Hepatocyte (in vitro differentiated cells): ENCODE data around the gene PPIF. TPM values are rescaled to one million over a fixed set of nuclear protein-coding genes. Genes with fewer than 3 reads are reported as not detected.

Experiments used
- DNase-seq: peaks from one replicate; pipeline ENCODE4 v3.0.0-alpha.2; 2016; ENCODE audit warnings: low spot score
- H2AFZ ChIP-seq: fragments of 200-600 bp; sonication (generic); 2 replicates; pipeline ENCODE4 v1.6.0; 2016; ENCODE audit warnings: antibody characterized with exemption, mild to moderate bottlenecking
- H3K27ac ChIP-seq: fragments of 200-600 bp; sonication (generic); 2 replicates; pipeline ENCODE4 v1.5.1; 2016; ENCODE audit warnings: mild to moderate bottlenecking
- H3K27me3 ChIP-seq: fragments of 200-600 bp; sonication (generic); 2 replicates; pipeline ENCODE4 v1.6.1; 2016
- H3K36me3 ChIP-seq: fragments of 200-600 bp; sonication (generic); replicated peaks from 2 replicates; pipeline ENCODE4 v1.5.1; 2016; ENCODE audit warnings: low read depth; ENCODE audit not compliant: insufficient read depth
- H3K4me1 ChIP-seq: fragments of 200-600 bp; sonication (generic); 2 replicates; pipeline ENCODE4 v1.5.1; 2016; ENCODE audit warnings: mild to moderate bottlenecking, moderate library complexity; ENCODE audit not compliant: insufficient read depth
- H3K4me2 ChIP-seq: fragments of 200-600 bp; sonication (generic); 2 replicates; pipeline ENCODE4 v1.6.0; 2016
- H3K4me3 ChIP-seq: fragments of 200-600 bp; sonication (generic); 2 replicates; pipeline ENCODE4 v1.5.1; 2016; ENCODE audit warnings: mild to moderate bottlenecking
- H3K79me2 ChIP-seq: fragments of 200-600 bp; sonication (generic); 2 replicates; pipeline ENCODE4 v1.6.0; 2017; ENCODE audit warnings: mild to moderate bottlenecking
- H3K9me2 ChIP-seq: fragments of 200-600 bp; sonication (generic); replicated peaks from 2 replicates; pipeline ENCODE4 v1.6.0; 2017; ENCODE audit warnings: mild to moderate bottlenecking; ENCODE audit not compliant: insufficient read depth
- H3K9me3 ChIP-seq: fragments of 200-600 bp; sonication (generic); 2 replicates; pipeline ENCODE4 v1.5.1; 2016; ENCODE audit warnings: low read depth, mild to moderate bottlenecking
- H4K20me1 ChIP-seq: fragments of 200-600 bp; sonication (generic); 2 replicates; pipeline ENCODE4 v1.6.0; 2016; ENCODE audit warnings: mild to moderate bottlenecking; ENCODE audit not compliant: insufficient read depth, poor library complexity, severe bottlenecking
- EZH2 ChIP-seq: fragments of 200-600 bp; sonication (generic); IDR thresholded peaks from 2 replicates; pipeline ENCODE4 v1.6.1; 2016; ENCODE audit warnings: antibody characterized with exemption, mild to moderate bottlenecking, borderline replicate concordance
- EZH2phosphoT487 ChIP-seq: fragments of 200-600 bp; sonication (generic); IDR thresholded peaks from one replicate; pipeline ENCODE4 v1.6.1; 2018; ENCODE audit warnings: antibody characterized with exemption, mild to moderate bottlenecking, low read depth, moderate library complexity; ENCODE audit not compliant: unreplicated experiment, severe bottlenecking
- WGBS: methylation state at CpG from one replicate; pipeline ENCODE4 v1.1.6; 2016; ENCODE audit warnings: low lambda C conversion rate; ENCODE audit errors: missing lambda C conversion rate; 5-methylcytosine and 5-hydroxymethylcytosine counted together
- polyA plus RNA-seq: library from polyadenylated mRNA; unstranded; fragments of >200 nt; fragmentation: Nextera tagmentation; extraction: Ambion mirVana; gene quantifications from 2 replicates; pipeline ENCODE4 v1.2.1, GENCODE V29; 2016
- total RNA-seq: library from RNA; depleted of rRNA; stranded (reverse); fragments of >200 nt; gene quantifications from 2 replicates; pipeline ENCODE4 v1.2.3, GENCODE V29; 2014
- TF ChIP-seq, protein P1 (sequence below): fragments of 200-600 bp; sonication (generic); IDR thresholded peaks from 2 replicates; pipeline ENCODE4 v1.5.1; 2016; ENCODE audit warnings: antibody characterized with exemption, mild to moderate bottlenecking; ENCODE audit not compliant: poor library complexity

PPIF gene
- total and polyA plus RNA-seq, 2 experiments from 2014 or later = 70.3 to 79.4 TPM

DNA sequence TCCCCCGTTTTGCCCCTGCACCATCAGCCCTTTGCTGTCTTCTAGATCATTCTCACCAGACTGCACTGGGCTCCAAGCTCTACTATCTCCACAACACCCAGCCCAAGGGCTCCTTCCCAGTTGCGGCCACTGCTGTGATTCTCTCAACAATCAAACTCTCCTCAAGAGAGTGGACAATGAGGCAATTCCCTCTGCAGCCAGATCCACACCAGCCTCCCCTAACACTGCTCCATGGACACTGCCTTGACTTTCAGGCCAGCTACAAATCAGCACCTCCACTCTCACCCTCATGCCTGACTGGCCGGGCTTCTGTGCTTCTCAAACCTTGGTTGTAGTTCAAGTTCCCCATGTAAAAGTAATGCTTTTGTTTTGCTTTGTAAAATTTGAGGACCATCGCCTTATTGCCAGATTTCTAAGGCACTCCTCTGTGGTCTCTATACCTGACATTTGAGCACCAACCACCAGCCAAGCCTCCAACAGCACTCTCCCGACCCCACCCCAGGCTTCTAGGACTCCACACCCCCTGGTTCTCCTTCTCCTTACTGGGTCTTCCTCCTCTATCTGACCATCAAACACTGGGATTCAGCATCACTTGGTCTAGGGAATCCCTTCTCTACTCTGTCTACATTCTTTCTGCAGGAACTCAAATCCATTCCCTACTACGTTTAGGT, 45.4 kb downstream of the PPIF start:
- no peak overlapping the region for H3K4me2 ChIP-seq
- no peaks in the 10 kb centered on the region for H3K36me3 ChIP-seq
- 88% methylated on average over 6 of the region's 6 CpGs for WGBS
- DNase-seq = no peak
- H3K4me3 ChIP-seq = no peak overlapping the region
- TF ChIP-seq, protein P1, sequence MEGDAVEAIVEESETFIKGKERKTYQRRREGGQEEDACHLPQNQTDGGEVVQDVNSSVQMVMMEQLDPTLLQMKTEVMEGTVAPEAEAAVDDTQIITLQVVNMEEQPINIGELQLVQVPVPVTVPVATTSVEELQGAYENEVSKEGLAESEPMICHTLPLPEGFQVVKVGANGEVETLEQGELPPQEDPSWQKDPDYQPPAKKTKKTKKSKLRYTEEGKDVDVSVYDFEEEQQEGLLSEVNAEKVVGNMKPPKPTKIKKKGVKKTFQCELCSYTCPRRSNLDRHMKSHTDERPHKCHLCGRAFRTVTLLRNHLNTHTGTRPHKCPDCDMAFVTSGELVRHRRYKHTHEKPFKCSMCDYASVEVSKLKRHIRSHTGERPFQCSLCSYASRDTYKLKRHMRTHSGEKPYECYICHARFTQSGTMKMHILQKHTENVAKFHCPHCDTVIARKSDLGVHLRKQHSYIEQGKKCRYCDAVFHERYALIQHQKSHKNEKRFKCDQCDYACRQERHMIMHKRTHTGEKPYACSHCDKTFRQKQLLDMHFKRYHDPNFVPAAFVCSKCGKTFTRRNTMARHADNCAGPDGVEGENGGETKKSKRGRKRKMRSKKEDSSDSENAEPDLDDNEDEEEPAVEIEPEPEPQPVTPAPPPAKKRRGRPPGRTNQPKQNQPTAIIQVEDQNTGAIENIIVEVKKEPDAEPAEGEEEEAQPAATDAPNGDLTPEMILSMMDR = no peak
- TF ChIP-seq EZH2 = no peak
- TF ChIP-seq EZH2phosphoT487 = no peak
- H3K9me3 ChIP-seq = no peaks in the 10 kb centered on the region
- peaks cover 15% of the 10 kb centered on the region for H3K79me2 ChIP-seq
- no peaks in the 10 kb centered on the region for H4K20me1 ChIP-seq
- H3K27me3 ChIP-seq = no peaks in the 10 kb centered on the region
- H3K27ac ChIP-seq = no peak overlapping the region
- H3K4me1 ChIP-seq = peaks cover 11% of the 10 kb centered on the region
- H2AFZ ChIP-seq = no peak overlapping the region
- no peaks in the 10 kb centered on the region for H3K9me2 ChIP-seq

DNA sequence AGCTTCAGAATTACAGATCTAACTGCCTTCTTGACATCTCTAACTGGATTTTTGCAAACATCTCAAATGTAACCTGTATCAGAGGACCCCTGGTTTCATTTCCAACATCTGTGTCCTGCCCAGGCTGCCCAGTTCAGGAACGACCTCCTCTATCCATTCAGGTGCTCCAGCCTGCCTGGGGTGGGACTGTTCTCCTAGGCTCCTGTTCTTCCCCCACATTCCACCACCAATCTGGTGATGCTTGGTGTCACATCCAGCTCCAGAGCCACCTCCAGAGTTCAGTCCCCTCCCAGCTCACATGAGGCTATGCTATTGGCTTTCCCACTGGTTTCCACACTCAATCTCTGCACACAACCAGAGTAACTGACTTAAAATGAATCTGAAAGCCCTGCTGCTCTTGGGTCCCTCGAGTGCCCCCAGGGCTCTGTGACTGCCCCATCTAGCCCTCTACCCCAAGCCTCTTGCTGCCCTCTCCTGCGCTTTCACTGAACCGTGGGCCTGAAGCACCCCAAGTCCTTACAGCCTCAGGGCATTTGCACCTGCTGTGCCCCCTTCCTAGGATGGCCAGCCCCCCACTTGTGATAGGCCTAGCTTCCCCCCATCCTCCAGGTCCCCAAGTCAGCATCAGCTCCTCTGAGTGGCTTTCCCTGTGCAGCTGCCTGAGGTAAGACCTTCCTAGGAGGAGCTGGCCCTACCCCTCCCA, 46.1 kb downstream of the PPIF start:
- Histone ChIP-seq H3K36me3 (no peaks in the 10 kb centered on the region), H3K79me2 (peaks cover 17% of the 10 kb centered on the region), H3K27me3 (no peaks in the 10 kb centered on the region), H3K4me2 (no peak overlapping the region), H3K4me3 (no peak overlapping the region), H3K27ac (no peak overlapping the region), H3K9me3 (no peaks in the 10 kb centered on the region), H3K9me2 (no peaks in the 10 kb centered on the region), H4K20me1 (no peaks in the 10 kb centered on the region), H3K4me1 (peaks cover 18% of the 10 kb centered on the region), H2AFZ (no peak overlapping the region)
- DNase-seq = no peak
- TF ChIP-seq EZH2 = no peak
- TF ChIP-seq, protein P1 = no peak
- TF ChIP-seq EZH2phosphoT487 = no peak
- 97% methylated on average over 4 of the region's 4 CpGs for WGBS

DNA sequence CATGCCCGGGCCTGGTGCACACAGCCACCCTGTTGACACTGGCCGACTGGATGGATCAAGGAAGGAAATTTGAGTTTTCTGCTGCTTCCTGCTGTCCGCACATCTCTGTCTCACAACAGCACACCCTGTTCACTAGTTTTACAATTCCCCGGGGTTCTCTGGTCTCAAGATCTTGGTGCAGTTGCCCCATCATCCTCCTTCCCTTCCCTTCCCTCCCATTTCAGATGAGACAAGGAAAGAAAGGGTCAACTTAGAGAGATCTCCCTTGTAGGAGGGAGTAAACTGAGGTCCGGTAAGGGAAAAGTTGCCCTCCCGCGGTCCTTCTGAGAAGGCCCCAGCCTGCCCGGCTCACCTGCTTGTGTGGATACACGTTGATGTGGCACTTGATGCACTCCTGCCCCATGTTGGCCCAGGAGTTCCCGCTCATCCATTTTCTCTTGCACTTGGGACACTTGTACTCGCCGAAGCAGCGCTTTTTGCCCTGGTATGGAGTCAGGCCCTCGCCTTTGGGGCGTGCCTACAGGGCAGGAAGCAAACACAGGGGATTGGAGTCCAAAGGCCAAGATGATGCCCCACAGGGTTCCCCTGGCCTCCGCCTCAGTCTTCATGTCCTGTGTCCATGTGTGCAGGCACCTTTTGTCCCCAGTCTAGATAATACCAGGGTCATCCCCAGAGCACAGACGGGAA, 46.8 kb downstream of the PPIF start:
- H3K27me3 ChIP-seq = no peaks in the 10 kb centered on the region
- WGBS = 90% methylated on average over 17 of the region's 17 CpGs
- H4K20me1 ChIP-seq = no peaks in the 10 kb centered on the region
- H2AFZ ChIP-seq = no peak overlapping the region
- H3K4me2 ChIP-seq = no peak overlapping the region
- peaks cover 19% of the 10 kb centered on the region for H3K79me2 ChIP-seq
- no peaks in the 10 kb centered on the region for H3K9me3 ChIP-seq
- H3K36me3 ChIP-seq = no peaks in the 10 kb centered on the region
- no peaks in the 10 kb centered on the region for H3K9me2 ChIP-seq
- H3K4me3 ChIP-seq = no peak overlapping the region
- TF ChIP-seq EZH2phosphoT487 (no peak), EZH2 (no peak)
- TF ChIP-seq, protein P1 = no peak
- no peak for DNase-seq
- no peak overlapping the region for H3K27ac ChIP-seq
- peaks cover 25% of the 10 kb centered on the region for H3K4me1 ChIP-seq
